Measurements from ENCODE around the gene ZNF526.

ZNF526 gene

DNA sequence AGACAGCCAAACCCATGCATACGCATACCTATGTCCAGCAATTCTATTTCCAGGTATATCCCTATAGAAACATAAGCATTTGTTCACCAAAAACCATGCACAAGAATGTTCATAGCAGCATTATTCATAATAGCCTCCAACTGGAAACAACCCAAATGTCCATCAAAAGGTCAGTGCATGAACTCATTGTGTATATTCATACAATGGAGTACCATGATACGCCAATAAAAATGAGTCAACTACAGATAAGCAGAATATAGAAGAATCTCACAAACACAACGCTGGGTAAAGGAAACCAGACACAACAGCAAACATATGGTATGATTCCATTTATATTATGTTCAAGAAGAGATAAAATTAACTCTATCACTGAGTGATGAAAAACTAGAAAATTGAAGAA is 26.4 kb upstream of the ZNF526 start:
- no peak for DNase-seq
- intact Hi-C loops (cut with DNase I), result no loop called here

GRCh38 chr19:42196011-42197001 is 23.8 kb upstream of the ZNF526 start:
- DNase-seq, result no peak
- intact Hi-C loops (cut with DNase I), result no loop called here

DNA sequence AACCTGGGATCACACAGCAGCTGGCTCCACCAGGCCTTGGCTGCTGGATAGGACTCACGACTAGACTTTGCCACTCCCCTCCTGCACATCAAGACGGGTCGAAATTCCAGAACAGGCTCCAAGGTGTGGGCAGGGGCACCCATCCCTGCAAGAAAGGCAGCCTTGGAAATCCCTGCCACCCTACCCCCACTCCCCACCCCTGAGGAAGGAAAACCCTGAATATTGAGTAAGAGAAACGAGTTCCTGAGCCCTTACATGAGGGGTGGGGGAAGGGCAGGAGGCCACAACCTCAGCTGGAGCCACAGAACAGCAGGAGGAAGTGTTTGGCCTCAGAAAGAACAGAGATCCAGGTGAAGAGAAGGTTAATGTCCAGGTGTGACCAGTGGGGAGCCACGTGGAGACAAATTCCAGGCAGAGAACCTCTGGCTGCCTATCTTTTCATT is 22.7 kb upstream of the ZNF526 start:
- intact Hi-C loops (cut with DNase I), result no loop called here
- no peak for DNase-seq

GRCh38 chr19:42198676-42199439 is 21.3 kb upstream of the ZNF526 start:
- intact Hi-C loops (cut with DNase I), result no loop called here
- peak in 1 of 42 donors; percentile 17 for DNase-seq

- intact Hi-C loops (cut with DNase I), result no loop called here
- no peak for DNase-seq
These were observed 20.5 kb upstream of the ZNF526 start for GRCh38 chr19:42199440-42200115.

GRCh38 chr19:42200116-42200715 is 19.9 kb upstream of the ZNF526 start:
- no peak for DNase-seq
- intact Hi-C loops (cut with DNase I), result no loop called here

DNA sequence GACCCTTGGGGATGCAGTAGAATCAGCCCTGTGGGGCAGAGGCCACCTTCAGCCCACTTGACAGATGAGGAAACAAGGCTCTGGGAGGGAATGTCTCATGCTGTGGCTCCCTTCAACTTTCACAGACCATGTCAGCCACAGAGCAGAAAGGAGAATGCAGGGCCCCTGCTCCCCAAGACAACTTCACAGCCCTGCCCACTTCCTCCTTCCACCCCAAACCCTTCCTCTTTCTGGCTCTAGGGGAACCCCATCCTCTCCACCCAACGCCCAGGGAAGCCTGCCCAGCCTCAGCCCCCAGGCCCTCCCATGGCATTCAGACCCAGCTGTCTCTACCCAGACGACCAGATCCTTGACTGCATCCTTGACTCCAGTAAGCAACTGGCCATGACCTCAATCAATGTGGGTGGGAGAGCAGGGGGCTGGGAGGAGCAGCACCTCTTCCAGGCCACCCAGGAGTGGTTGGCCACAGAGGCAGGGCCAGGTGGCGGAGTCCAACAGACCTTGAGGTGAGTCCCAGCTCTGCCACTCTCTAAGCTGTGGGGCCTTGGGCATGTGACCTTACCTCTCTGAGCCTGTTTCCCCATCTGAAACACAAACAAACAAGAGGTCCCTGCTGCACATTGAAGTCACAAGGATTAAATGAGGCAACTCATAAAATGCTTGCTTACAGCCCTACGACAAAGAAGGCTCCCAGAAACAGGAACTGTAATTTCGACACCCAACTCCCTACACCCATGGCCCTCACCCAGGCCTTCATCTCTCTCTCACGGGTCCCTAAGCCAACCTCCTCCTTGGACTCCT is 18.4 kb upstream of the ZNF526 start:
- intact Hi-C loops (cut with DNase I), result no loop called here
- peak in 18 of 42 donors; percentile 16 to 60 (median 36) for DNase-seq

DNA sequence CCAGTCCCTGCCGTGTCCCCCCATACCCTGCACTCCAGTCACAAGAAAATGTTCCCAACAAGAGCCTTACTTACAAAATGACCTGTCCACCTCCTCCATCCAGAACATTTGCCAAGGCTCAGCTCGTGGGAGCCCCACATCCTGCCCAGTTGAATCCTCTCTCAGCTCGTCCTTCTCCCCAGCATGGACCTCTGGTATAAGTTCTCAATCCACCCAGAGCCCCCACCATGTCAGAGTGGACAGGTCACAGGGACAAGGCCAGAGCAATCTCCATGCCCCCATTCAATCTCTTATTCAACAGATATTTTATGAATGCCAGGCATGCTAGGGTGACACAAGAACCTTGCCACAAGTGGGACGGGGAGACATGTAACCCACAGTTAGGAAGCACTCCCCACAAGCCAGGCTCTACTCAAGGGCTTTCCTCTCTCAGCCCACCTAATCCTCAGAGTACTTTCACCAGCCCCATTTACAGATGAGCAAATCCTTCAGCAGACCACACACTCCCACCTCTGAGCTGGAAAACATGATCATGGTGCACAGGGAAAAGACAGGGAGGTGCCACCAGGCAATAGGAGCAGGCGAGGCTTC is 17.7 kb upstream of the ZNF526 start:
- DNase-seq, result no peak
- intact Hi-C loops (cut with DNase I), result no loop called here

DNA sequence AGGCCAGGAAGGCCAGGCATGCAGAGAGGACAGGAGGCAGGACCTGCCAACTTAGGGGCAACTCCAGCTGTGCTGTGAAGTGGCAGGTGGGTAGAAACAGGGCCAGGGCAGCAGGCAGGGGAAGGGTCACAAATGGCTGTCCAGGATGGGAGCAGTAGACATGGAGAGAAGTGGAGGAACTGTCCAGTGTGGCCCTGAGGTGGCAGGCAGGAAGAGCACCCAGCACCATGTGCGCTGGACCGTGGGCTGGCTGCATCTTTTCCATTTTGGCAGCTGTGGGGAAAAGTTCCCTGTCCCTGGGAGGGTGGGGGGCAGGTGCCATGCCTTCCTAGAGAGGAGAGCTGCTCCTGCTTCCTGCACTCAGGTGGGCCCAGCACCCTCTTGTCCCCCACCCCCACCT is 16.4 kb upstream of the ZNF526 start:
- intact Hi-C loops (cut with DNase I), result no loop called here

GRCh38 chr19:42204664-42205063 is 15.4 kb upstream of the ZNF526 start:
- intact Hi-C loops (cut with DNase I), result no loop called here
- DNase-seq, result no peak

More for the DNA sequence above, 16.4 kb upstream of the ZNF526 start:
- DNase-seq, result no peak

DNA sequence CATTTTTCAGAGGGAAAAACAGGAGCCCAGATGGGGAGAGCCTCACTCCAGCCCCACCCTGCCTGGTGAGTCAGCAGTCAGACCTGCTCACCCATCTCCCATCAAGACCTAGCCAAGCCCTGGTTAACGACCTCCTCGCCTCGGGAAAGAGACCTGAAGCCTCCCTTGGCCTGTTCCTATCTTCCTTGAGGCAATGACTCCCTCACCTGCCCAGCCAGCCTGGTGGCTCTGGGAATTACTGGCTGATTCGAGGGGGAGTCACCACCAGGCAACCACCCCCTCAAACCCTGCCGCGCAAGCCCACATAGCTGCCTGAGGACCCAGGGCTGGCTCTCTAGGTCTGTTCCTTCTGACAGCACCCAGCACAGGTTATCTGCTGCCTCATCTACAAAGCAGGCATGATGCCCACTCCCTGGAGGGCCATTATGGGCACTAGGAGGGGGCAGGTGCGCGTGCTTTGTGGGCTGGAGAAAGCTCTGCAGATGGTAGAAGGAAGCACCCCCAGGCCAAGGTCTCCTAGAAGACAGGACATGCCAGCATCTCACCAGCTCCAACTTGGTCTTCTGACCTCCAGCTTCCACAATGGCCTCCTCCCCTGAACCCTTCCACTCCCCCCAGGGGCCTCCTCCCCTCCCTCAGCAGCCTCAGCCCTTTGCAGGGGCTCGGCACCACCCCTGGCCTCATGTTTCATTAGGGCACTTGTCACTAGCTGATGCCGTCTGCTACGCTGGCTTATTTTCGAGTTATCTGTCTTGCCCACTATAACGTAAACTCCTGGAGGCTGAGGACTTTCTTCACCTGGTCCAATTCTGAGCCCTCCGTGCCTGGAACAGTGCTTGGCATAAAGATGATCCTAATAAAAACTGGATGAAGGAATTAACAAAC is 13.0 kb upstream of the ZNF526 start:
- intact Hi-C loops (cut with DNase I), result no loop called here
- DNase-seq, result peak in 11 of 42 donors; percentile 18 to 62 (median 29)

GRCh38 chr19:42207767-42208271 is 12.3 kb upstream of the ZNF526 start:
- intact Hi-C loops (cut with DNase I), result no loop called here
- DNase-seq, result no peak

DNA sequence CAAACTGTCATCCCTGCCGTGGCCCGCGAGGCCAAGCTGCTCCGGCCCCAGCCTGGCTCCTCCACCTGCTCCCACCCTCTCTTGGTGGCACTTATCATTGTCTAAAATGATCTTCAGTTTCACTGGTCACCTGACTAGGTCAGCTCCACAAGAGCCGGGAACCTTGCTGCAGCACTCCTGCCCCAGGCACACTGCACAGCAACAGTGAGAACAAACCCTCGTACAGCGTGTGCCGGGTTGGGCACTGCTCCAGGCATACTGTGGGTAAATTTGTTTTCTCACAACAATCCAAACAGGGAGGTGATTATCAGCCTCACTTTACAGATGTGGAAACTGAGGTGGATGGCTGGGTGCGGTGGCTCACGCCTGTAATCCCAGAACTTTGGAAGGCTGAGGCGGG is 11.5 kb upstream of the ZNF526 start:
- intact Hi-C loops (cut with DNase I), result no loop called here

DNA sequence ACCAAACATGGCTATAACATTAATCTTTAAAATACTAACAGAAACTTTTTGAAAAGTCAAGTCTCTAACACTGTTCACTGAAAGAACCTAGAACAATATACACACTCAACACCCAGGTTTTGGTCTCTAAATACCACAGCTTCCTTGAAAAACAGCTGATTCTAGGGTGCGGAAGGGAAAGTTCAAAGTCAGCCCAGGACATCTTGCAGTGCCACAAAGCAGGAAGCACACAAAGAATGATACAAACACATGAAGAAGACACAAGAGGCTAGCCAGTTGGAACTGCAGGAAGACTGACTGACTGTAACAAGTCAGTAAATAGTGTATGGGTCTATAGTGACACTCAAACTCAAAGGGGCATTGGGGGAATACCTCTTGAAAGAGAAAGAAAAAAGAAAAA is 7.2 kb upstream of the ZNF526 start:
- no peak for DNase-seq
- intact Hi-C loops (cut with DNase I), result no loop called here

More for the DNA sequence above, 11.5 kb upstream of the ZNF526 start:
- DNase-seq, result no peak

GRCh38 chr19:42214810-42215485 is 5.2 kb upstream of the ZNF526 start:
- DNase-seq, result no peak
- intact Hi-C loops (cut with DNase I), result no loop called here

All from head of caudate nucleus (tissue), 42 donors.